HG03439 (cell line): ENCODE data around the gene FAM136A.
"Not testable (repeated sequence)": the region's sequence is repeated elsewhere in the genome, so short reads cannot be mapped to it uniquely, and the experiment has no call there.

Source experiments
- ATAC-seq: cut with Tn5 transposase; IDR thresholded peaks from one replicate; pipeline ENCODE4 v1.9.1; 2021; ENCODE audit warnings: mild to moderate bottlenecking, moderate library complexity; ENCODE audit not compliant: unreplicated experiment

Gene FAM136A

GRCh38 chr2:70300771-70301343, 1.0 kb downstream of the FAM136A start:
- ATAC-seq = no peak

- not testable (repeated sequence) for ATAC-seq
Measured at GRCh38 chr2:70297828-70298227, 4.0 kb downstream of the FAM136A start.

GRCh38 chr2:70283500-70284191, 18.2 kb downstream of the FAM136A start:
- no peak for ATAC-seq

GRCh38 chr2:70282439-70282838, 19.4 kb downstream of the FAM136A start:
- no peak for ATAC-seq

GRCh38 chr2:70280242-70280798, 21.5 kb downstream of the FAM136A start:
- ATAC-seq = no peak

DNA sequence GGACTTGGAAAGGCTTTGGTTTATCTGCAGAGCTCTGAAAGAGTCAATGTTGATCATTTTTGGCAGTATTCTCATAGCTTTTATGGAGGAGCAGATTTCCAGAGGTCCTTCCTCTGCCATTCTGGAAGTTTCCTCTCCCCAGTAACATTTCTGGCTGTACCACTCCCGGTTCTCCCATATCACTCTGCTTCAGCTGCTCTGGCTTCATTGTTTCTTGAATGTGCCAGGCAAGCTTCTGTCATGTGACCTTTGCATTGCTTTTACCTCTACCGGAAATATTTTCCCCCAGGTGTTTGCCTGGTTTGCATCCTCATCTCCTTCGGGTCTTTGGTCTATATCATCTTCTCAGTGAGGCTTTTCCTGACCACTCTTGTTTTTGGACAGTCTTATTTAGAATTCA, 31.5 kb downstream of the FAM136A start:
- ATAC-seq = no peak

DNA sequence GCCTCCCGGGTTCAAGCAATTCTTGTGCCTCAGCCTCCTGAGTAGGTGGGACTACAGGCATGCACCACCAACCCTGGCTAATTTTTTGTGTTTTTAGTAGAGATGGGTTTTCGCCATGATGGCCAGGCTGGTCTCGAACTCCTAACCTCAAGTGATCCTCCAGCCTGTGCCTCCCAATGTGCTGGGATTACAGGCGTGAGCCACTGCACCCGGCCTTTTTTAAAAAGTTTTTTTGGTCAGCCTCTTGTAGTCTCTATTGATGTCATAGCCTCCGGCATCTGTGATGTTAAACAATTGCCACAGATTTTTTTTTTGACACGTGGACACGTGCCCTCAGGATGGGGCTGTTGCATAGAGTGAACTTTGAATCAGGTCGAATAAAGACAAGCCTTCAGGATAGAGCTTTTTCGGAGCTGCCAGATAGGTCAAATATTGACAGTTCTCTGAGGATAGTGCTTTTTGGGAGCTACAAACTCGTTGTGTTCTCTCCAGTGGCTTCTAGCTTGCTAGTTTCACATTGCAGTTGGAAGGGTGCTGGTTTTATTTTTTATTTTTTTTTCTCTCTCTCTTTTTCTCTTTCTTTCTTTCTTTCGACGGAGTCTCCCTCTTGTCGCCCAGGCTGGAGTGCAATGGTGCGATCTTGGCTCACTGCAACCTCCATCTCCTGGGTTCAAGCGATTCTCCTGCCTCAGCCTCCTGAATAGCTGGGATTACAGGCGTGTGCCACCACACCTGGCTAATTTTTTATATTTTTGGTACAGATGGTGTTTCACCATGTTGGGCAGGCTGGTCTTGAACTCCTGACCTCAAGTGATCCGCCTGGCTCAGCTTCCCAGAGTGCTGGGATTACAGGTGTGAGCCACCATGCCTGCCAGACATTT, 32.2 kb downstream of the FAM136A start:
- not testable (repeated sequence) for ATAC-seq

DNA sequence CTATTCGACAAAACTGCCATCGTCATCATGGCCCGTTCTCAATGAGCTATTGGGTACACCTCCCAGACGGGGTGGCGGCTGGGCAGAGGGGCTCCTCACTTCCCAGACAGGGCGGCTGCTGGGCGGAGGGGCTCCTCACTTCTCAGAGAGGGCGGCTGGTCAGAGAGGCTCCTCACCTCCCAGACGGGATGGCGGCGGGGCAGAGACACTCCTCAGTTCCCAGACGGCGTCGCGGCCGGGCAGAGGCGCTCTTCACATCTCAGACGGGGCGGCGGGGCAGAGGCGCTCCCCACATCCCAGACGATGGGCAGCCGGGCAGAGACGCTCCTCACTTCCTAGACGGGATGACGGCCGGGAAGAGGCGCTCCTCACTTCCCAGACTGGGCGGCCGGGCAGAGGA, 34.9 kb downstream of the FAM136A start:
- not testable (repeated sequence) for ATAC-seq

- no peak for ATAC-seq
Measured at GRCh38 chr2:70261501-70261900, 40.4 kb downstream of the FAM136A start.

- ATAC-seq = peak; percentile 2
Measured at GRCh38 chr2:70258532-70258875, 43.4 kb downstream of the FAM136A start.

DNA sequence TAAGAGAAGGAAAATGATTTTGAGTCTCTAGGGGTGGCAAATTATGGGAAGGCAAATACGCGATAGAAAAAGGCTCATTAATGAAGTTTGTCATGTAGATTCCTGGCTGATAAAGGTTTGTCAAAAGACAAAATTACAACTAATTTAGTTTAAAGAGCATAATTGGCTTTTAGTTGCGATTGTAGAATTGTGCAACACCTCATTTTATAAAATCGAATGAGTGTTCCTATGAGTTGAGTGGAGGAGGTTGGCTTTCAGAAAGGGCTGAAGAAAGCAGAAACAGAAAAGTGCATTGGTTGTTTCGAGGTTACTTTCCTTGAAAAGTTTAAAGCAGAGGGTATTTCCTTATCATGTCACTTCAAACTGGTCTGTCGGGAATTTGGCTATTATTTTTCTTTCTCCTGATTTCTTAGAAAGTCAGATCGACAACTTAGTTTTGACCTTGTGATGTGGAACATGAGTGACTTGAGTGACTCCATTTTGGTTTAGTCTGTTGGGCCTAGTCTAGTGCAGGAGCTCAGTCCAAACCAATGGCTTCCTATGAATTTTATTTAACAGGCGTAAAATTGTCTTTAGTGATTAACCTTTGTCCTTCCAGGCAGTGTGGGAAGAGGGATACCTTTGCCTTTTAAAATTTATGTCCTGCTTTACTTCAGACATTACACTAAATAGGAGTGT, 46.1 kb downstream of the FAM136A start:
- no peak for ATAC-seq

- ATAC-seq = no peak
Measured at GRCh38 chr2:70250434-70250833, 51.4 kb downstream of the FAM136A start.

- peak; percentile 96 for ATAC-seq
Measured at GRCh38 chr2:70248181-70248847, 53.6 kb downstream of the FAM136A start, which contains the start of gene TIA1. Gene TIA1, minus strand, starts transcription at chr2:70248628. Its CDS starts 198 bp downstream, at chr2:70248430.

GRCh38 chr2:70247364-70248180, 54.3 kb downstream of the FAM136A start:
- ATAC-seq = no peak
